ENCODE measurements around the gene AGRP.

AGRP gene

DNA sequence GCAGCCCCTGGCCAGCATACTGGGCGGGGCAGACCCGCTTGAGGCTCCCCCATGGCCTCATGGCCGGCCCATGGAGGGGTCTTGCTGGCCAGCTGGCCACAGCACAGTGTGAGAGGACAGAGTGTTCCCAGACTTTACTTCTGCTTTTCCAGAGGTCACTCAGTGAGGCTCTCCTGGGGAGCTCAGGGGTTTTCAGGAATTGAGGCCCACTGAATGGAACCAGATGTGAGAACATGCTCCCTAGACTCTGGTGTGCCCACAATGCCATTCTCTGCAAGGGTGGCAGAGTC is 23.5 kb downstream of the AGRP start:
- H3K4me1 ChIP-seq = peaks cover 44% of the 10 kb centered on the region
- no peaks in the 10 kb centered on the region for H3K36me3 ChIP-seq (ENCODE audit: control insufficient read depth, insufficient read depth, low read length)
- H3K9ac ChIP-seq = no peak overlapping the region
- TF ChIP-seq, protein P1, sequence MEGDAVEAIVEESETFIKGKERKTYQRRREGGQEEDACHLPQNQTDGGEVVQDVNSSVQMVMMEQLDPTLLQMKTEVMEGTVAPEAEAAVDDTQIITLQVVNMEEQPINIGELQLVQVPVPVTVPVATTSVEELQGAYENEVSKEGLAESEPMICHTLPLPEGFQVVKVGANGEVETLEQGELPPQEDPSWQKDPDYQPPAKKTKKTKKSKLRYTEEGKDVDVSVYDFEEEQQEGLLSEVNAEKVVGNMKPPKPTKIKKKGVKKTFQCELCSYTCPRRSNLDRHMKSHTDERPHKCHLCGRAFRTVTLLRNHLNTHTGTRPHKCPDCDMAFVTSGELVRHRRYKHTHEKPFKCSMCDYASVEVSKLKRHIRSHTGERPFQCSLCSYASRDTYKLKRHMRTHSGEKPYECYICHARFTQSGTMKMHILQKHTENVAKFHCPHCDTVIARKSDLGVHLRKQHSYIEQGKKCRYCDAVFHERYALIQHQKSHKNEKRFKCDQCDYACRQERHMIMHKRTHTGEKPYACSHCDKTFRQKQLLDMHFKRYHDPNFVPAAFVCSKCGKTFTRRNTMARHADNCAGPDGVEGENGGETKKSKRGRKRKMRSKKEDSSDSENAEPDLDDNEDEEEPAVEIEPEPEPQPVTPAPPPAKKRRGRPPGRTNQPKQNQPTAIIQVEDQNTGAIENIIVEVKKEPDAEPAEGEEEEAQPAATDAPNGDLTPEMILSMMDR (IDR thresholded peaks at IDR 0.05) = no peak
- H2AFZ ChIP-seq = no peak overlapping the region
- H3K27me3 ChIP-seq (ENCODE audit: control insufficient read depth, insufficient read depth, low read length) = no peaks in the 10 kb centered on the region
- peaks cover 72% of the 10 kb centered on the region for H3K79me2 ChIP-seq
- H3K9me3 ChIP-seq (ENCODE audit: control insufficient read depth, low read length) = no peaks in the 10 kb centered on the region
- H3K27ac ChIP-seq = peak overlapping the region; percentile 55
- no peak overlapping the region for H3K4me2 ChIP-seq (ENCODE audit: low read length)
- no peak overlapping the region for H3K4me3 ChIP-seq (ENCODE audit: low read depth, low read length)

DNA sequence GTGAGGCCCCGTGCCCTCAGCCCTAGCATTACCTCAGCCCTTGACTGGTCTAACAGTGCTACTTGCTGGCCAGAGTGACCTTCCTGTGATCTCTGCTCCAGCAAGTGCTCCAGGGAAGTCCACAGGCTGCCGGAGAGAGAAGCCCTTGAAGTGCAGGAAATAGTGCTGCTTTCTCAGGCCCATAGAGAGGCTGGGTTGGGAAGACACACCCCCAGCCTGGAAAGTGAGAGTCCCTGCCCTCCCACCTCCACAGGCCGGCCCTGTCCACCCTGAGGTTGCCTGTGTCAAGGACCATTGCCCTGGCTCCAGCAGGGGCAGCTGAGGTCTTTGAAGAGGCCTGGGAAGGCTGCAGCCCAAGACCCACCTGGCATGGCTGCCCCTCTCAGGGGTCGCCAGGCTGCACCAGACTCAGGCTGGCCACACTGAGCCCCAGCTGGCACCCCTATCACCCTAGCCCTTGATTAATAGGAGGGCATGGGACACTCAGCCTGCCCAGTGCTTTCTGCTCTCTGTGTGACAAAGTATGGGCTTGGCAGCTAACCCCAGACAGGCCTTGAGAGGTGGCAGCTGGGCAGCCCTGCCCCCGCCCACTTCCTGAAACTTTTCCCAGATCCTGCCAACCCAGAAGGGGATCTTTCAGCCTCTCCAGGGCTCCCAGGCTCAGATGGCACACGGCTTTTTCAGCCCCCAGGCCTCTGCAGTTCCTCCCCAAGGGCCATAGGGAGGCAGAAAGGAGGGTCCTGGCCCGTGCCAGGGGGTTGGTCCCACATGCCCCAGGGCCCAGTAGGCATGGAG is 24.1 kb downstream of the AGRP start:
- H3K4me1 ChIP-seq = peaks cover 44% of the 10 kb centered on the region
- no peak overlapping the region for H2AFZ ChIP-seq
- TF ChIP-seq, protein P1 (IDR thresholded peaks at IDR 0.05) = no peak
- peaks cover 71% of the 10 kb centered on the region for H3K79me2 ChIP-seq
- H3K9ac ChIP-seq = no peak overlapping the region
- H3K27me3 ChIP-seq (ENCODE audit: control insufficient read depth, insufficient read depth, low read length) = no peaks in the 10 kb centered on the region
- H3K9me3 ChIP-seq (ENCODE audit: control insufficient read depth, low read length) = no peaks in the 10 kb centered on the region
- no peak overlapping the region for H3K4me2 ChIP-seq (ENCODE audit: low read length)
- no peaks in the 10 kb centered on the region for H3K36me3 ChIP-seq (ENCODE audit: control insufficient read depth, insufficient read depth, low read length)
- H3K4me3 ChIP-seq (ENCODE audit: low read depth, low read length) = no peak overlapping the region
- H3K27ac ChIP-seq = peak overlapping the region; percentile 55

DNA sequence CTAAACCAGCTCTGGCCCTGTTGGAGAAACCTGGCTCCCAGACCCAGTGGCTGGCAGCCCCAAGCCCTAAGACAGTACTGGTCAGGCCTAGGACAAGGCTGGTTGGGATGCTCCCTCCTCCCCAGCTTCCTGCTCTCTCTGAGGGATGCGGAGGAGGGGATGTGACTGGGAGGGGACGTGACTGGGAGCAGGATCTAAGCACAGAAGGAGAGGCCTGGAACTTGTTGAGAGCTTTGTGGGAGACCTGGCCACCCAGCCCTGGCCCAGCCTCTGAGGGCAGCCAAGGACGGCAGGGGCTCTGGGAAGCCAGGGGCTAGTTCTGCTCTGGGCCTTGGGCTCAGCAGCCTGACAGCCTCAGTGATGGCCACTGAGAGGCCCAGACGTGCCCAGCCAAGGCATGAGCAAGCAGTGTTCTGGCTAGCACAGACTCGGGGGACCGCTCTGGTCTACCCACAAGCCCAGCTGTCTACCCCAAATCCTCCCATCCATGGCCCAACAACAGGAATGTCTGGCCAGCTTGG is 25.2 kb downstream of the AGRP start:
- no peak overlapping the region for H3K4me3 ChIP-seq (ENCODE audit: low read depth, low read length)
- H2AFZ ChIP-seq = no peak overlapping the region
- H3K27ac ChIP-seq = peak overlapping the region; percentile 55
- no peak overlapping the region for H3K9ac ChIP-seq
- H3K9me3 ChIP-seq (ENCODE audit: control insufficient read depth, low read length) = no peaks in the 10 kb centered on the region
- H3K4me2 ChIP-seq (ENCODE audit: low read length) = peak overlapping the region; percentile 20
- peaks cover 44% of the 10 kb centered on the region for H3K4me1 ChIP-seq
- H3K36me3 ChIP-seq (ENCODE audit: control insufficient read depth, insufficient read depth, low read length) = no peaks in the 10 kb centered on the region
- TF ChIP-seq, protein P1 (IDR thresholded peaks at IDR 0.05) = no peak
- H3K79me2 ChIP-seq = peaks cover 72% of the 10 kb centered on the region
- H3K27me3 ChIP-seq (ENCODE audit: control insufficient read depth, insufficient read depth, low read length) = no peaks in the 10 kb centered on the region

DNA sequence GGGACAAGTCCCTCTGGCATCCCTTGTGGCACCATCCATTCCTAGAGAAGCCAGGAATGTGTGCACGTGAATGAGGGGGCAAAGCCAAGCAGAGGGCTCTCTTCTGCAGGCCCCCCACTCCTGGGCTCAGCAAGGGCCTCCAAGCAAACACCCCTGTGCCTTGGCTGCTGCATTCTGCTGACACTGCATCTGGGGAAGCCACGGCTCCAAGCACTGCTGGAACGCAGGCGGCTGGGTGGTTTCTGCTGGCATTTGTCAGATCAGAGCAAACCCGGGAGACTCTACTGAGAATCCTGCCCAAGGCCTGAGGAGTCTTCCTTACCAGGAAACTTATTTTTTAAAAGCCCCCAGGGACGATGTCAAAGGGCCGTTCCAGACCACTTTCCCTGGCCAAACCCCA is 25.7 kb downstream of the AGRP start:
- no peak overlapping the region for H3K9ac ChIP-seq
- no peak overlapping the region for H2AFZ ChIP-seq
- peak overlapping the region; percentile 20 for H3K4me2 ChIP-seq (ENCODE audit: low read length)
- H3K79me2 ChIP-seq = peaks cover 73% of the 10 kb centered on the region
- H3K9me3 ChIP-seq (ENCODE audit: control insufficient read depth, low read length) = no peaks in the 10 kb centered on the region
- H3K27me3 ChIP-seq (ENCODE audit: control insufficient read depth, insufficient read depth, low read length) = no peaks in the 10 kb centered on the region
- H3K4me3 ChIP-seq (ENCODE audit: low read depth, low read length) = no peak overlapping the region
- H3K27ac ChIP-seq = peak overlapping the region; percentile 55
- TF ChIP-seq, protein P1 (IDR thresholded peaks at IDR 0.05) = no peak
- no peaks in the 10 kb centered on the region for H3K36me3 ChIP-seq (ENCODE audit: control insufficient read depth, insufficient read depth, low read length)
- H3K4me1 ChIP-seq = peaks cover 42% of the 10 kb centered on the region

Measured in parathyroid adenoma (tissue), 2 donors.